Endometrium (tissue), 2 donors: Measurements from ENCODE around the gene PTGFRN.

Experiments
- FAIRE-seq: peaks from 2 replicates; lab custom pipeline; 2012; peaks lifted over from hg19 to GRCh38; lab: Jason Lieb, UNC
- donor health status: control.
- donor health status: control.

PTGFRN gene

GRCh38 chr1:116889380-116889779 lies 20.3 kb upstream of the PTGFRN start:
- no peak for FAIRE-seq

- no peak for FAIRE-seq
Observed at GRCh38 chr1:116891396-116892079, 18.2 kb upstream of the PTGFRN start.

GRCh38 chr1:116895073-116895472 lies 14.6 kb upstream of the PTGFRN start:
- FAIRE-seq: no peak

DNA sequence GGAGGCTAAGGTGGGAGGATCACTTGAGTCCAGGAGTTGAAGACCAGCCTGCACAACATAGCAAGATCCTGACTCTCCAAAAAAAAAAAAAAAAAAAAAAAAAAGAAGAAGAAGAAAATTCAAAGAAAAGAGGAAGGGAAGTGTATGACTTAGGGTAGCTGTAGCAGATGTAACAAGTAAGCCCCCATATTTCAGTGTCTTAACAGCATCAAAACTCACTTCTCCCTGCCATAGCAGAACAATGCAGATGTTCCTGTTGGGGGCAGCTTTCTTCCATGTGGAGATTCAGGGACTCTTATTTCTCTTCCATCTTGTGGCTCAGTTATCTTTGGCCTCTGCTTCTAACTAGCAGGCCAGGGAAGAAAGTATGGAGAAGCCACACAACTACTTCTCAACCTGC lies 10.2 kb upstream of the PTGFRN start:
- no peak for FAIRE-seq

DNA sequence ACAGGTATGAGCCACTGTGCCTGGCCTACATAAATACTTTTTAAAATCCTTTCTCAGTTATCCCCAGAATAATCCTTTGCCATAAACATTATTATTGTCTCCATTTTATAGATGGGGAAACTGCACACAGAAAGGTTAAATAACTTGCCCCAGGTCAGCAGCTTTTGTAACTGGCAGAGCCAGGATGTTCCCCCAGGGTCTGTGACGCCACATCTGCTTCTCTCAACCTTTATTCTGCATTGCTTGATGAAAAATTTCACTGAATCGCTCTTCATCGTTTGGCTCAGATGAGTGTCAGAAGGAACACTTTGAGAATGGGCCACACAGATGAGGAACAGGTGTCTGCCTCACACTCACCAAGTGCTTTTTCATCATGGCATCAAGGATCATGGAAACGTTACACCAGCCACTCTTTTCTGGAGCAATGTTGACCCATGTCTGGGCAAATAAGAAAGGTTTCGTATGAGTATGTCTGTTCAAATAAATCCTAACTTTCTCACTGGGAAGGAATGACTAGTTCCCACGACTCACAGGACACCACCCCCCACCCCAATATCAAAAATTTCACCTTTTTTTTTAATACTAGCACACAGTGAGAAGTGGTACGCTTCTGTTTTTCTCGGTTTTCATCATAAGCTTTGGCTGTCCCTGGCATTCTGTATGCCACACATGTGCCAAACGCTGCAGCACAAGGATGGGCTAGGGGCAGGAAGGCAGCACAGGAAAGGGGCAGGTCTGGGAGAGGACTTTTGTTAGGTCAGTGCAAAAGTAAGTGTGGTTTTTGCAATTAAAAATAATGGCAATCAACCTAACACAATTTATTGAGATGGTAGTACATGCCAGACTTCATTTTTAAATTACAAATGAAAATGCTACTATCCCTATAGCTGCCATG lies 9.0 kb upstream of the PTGFRN start:
- no peak for FAIRE-seq

GRCh38 chr1:116902027-116902426 lies 7.7 kb upstream of the PTGFRN start:
- FAIRE-seq: no peak

DNA sequence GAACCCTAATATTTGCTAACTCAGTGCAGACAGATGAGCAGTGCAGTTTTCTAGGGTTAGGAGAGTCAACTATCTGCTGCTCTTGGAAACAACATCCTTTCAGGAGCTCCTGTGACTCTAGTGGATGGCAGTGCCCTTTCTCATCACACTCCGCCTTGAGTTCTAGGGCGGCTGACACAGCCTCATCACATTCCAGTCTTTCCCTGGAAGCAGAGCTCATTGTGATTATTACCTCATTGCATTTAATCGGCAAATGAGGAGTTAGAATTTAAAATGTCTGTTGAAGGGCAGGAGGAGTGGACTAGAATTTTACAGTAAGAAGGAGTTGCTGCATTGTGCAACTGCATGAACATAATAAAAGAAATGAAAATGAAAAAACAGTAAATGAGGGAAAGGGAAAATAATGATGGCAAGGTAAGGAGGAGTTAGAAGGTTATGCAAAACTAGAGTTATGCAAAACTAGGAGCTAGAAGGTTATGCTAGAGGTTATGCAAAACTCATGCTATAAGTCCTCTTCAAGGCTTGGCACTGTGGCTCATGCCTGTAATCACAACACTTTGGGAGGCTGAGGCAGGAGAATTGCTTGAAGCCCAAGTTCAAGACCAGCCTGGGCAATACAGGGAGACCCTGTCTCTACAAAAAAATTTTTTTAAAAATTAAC lies 6.9 kb upstream of the PTGFRN start:
- no peak for FAIRE-seq

DNA sequence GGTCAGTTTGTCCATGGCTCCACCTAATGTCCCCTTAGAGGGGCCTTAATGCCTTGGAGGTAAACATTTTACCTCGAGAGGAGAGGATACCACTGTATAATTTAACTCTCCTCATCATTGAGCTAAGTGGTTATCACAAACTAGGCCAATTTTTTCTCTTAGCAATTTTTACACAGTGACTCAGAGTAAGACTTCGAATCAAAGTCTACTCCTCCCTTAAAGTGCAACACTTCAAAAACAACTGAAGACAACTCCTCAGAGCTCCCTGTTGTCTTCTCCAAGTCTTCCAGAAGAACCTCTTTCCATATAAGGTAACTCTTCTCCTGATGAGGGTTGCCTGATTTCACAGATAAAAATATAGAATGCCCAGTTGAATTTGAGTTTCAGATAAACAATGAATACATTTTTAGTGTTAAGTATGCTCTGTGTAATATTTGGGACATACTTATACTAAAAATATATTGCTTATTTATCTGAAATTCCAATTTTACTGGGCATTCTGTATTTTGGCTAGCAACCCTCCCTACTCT lies 4.9 kb upstream of the PTGFRN start:
- FAIRE-seq: no peak

DNA sequence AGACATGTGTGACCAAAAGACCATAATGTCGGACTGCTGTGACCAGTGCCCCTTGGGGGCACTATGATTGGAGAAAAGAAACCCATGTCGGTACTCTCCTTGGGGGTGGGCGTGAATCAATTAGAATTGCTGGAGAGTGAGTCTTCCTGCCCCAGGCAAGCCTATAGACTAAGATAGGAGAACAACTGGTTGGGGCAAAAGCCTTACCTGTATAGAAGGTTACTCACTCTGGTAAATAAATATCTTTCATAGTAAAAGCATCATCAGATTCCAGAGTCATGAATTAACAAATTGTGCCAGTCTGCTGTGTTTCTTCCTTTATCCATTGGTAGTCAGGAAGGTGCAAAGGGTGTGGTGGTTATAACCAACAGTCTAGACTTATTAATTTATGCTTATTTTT lies 2.9 kb upstream of the PTGFRN start:
- no peak for FAIRE-seq

DNA sequence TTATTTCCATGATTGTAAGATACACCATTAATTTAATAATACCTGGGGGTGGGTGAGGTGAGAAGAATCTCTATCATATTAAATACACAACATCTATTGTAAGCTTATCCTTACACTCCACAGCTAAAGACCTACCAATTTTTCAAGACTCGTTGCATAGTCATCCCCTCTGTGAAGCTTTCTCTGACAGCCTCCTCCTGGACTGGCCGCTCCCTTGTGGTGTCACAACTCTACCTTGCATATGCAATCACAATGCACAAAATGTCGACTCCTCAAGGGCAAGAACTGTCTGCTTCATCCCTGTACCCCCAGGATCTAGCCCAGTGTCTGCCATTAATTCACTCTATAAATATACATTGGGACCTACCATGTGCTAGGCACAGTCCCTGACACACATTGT lies 2.4 kb upstream of the PTGFRN start:
- FAIRE-seq: no peak

DNA sequence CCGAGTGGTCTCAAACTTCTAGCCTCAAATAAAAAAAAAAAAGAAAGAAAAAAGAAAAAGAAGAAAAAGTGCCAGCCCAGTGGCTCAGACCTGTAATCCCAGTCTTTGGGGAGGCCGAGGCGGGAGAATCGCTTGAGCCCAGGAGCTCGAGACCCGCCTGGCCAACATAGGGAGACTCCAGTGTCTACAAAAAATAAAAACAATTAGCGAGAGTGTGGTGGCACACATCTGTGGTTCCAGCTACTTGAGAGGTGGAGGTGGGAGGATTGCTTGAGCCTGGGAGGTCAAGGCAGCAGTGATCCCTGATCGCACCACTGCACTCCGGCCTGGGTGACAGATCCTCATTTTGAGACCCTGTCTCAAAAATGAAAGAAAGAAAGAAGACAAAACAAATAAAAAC lies 1.4 kb upstream of the PTGFRN start:
- no peak for FAIRE-seq

DNA sequence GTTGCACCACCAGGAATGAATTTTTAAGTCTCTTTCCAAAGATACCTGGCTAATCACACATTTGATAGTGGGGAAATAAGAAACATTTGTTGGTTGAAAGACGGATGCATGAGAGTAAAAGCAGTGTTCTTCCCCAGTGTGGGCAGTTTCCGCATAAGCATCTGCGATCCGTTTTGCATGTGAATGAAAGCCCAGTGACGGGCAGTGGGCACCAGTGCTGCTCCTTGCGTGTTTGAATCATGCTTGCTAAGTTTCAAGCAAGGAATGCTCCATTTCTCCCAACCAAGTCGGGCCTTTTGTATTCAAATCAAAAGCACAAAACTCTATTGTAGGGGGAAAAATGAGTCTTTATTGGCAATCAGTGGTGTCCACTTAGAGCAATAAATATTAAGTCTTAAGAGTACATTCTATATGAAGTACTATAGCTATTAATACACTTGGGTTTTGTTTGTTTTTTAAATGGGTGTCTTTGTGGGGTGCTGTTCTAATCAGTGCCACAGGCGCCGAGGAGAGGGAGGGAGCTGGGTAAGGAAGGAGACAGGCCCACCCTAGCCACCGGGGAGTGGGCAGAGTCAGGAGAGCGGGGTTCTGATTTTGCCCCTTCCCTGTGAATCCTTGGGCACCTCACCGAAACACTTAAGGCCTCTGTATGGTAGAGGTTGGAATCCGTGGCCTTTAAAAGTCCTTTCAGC lies 750 bp upstream of the PTGFRN start:
- FAIRE-seq: no peak

- no peak for FAIRE-seq
Observed at GRCh38 chr1:116910379-116911187, 867 bp downstream of the PTGFRN start.

GRCh38 chr1:116911188-116911553 lies 1.5 kb downstream of the PTGFRN start:
- FAIRE-seq: no peak

DNA sequence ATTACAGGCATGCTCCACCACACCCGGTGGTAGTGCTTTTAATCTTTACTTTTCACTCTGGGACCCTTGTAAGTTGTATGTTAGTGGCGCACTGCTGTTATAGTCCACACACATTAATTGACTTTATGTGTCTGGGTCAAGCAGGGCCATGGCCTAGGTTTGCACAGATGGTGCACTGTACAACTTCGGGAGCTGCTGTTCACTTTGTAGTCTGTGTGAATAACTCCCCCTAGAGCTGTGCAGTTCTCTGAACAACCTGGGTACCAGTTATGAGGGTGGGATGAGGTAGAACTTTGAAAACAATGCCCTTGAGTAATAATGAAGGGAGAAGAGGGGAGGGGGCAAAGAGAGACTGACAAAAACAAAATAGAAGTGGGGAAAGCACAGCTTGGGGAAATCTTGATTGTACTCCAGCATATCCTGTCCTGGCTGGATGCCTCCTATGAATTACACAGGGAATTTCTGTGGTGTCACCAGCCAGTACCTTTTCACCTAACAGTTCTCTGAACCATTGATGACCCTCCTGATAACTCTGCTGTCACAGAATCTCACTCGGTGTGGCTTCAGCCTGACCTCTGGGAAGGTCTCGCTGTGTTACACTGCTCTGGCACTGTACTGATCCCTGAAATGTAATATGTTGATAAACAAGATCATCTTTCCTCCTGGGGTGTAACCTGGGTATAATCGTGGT lies 2.2 kb downstream of the PTGFRN start:
- FAIRE-seq: no peak

DNA sequence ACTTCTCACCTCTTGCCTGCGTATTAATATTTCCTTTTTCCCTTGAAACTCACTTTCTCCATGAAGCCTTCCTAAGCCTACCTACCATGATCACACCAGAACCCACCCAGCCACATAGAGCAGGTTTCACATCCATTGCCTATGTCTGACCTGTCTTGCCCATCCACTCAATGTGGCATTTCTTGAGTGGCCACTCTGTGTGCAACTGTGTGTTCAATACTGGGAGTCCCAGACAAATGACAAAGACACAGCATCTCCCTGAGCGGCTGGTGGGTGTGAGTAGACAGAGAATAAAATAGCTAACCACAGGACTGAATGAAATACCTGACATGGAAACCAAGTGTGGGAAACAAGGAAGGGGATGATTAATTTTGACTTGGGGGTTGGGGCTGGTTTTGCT lies 3.1 kb downstream of the PTGFRN start:
- FAIRE-seq: no peak

DNA sequence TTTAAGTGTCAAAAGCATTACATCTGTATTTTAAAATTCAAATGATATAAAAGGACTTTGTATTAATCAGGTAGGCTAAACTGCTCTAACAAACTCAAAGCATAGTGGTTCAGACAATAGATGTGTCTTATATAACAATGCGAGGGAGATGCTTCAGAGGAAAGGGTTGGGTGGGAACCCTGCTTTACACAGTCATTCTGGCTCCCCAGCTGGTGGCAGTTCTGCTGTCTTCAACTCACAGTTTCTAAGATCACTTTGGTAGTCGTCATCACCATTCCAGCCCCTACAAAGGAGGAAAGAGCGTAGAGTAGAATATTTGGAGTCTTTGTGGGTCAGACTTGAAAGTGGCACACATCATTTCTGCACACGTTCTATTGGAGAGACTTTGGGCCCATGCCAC lies 4.2 kb downstream of the PTGFRN start:
- no peak for FAIRE-seq

- no peak for FAIRE-seq
Observed at GRCh38 chr1:116914667-116915066, 5.0 kb downstream of the PTGFRN start.

DNA sequence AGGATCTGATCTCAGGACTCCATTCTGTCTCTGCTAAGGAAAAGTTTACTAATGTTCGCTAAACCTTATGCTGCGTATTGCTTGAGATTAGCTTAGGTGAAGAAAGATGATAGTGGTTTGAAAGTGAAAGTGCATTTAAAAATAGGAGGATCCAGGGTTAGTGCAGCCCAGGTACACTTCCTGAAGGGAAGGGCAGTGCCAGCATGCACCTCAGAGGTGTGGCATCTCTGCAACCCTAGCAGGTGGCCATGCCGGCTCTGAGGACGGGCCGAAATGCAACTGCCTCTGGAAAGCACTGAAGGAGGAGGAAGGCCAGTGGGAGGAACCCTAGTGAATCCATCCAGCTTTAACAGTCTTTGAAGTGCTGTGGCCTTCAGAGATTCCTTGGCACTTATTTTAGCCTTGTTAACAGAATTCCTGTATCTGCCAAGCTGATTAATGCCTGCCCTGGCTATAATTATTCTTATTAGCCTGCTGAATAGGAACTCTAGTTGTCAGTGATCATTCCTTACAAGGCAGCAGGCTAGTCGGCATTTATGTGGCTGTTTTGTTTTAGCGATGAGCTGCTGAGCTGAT lies 5.5 kb downstream of the PTGFRN start:
- FAIRE-seq: no peak

DNA sequence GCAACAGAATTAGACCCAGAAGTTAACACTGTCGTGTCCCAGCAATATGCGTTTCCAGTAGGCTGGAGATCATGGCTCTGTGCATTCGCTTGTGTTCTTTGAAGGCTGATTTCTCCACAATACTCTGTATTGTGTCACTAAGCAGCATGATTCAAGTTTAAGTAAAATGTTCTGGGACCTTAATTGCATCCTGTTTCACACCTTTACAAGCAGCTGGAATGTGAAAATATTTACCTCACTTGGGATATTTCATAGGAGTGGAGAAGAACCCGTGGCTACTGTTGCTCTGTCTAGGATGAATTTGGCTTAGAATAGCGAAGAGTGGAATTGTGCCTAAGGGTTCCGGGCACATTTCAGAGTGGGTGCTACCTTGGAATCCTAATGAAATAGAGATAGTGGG lies 6.3 kb downstream of the PTGFRN start:
- no peak for FAIRE-seq
